RWPE1 (cell line): ENCODE data around the gene H3-3A.

Source experiments
- CTCF ChIA-PET: fragments of 350-600 bp; sonication (Branson Sonifier 250); formaldehyde crosslinking; extraction: SDS; loops from one replicate; lab custom pipeline; 2021; lab: Yijun Ruan, JAX
- POLR2A ChIA-PET: fragments of 400-600 bp; formaldehyde crosslinking; extraction: SDS; loops from one replicate; lab custom pipeline; 2020; ENCODE audit warnings: antibody characterized with exemption; ENCODE audit not compliant: low non-redundant PET; lab: Yijun Ruan, JAX
- DNase-seq: peaks from one replicate; pipeline ENCODE4 v3.0.0; 2012; ENCODE audit warnings: low spot score
- H3K27ac ChIP-seq: fragments of 450-650 bp; 2 replicates; pipeline ENCODE4 v1.5.1; 2017
- TF ChIP-seq, protein P1 (sequence below): fragments of 450-650 bp; conservative IDR thresholded peaks from 2 replicates; pipeline ENCODE4 v1.5.1; 2017; ENCODE audit warnings: low read depth, mild to moderate bottlenecking

Gene H3-3A

DNA sequence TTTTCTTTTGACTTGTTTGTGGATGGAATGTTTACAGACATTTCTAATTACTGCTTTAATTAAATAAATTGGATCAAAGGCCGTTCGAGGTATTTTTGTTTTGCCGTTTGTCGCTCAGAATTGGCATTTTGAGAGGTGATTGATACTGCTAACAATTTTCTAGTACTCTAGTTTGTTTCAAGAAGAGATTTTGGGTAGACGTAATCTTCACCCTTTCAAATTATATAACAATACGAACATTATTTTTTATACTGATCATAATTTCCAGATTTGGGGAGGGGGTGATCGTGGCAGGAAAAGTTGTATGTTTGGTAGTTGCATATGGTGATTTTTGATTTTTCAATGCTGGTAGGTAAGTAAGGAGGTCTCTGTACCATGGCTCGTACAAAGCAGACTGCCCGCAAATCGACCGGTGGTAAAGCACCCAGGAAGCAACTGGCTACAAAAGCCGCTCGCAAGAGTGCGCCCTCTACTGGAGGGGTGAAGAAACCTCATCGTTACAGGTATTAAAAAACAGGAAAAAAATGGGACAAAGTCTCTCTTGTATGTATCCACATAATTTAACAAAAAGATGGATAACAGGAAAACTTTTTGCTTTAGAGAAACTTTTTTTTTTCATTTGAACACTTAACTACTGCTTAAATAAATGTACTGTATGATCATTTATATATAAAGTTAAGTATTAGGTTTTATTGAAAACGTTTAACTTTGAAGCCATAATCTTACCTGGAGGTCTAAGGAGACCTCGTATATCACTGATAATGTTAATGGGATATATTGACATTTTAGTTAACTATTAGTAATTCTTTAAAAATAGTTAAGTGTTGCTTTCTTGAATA is 1.7 kb downstream of the H3-3A start:
- POLR2A ChIA-PET = interaction anchor here (0.5 to 1.2 kb wide), 3 partner anchors 19 to 58 kb away, joined by 3 to 5 read pairs (median 4); no protein-coding TSS in a partner anchor
- no peak for DNase-seq
- CTCF ChIA-PET = interaction anchor here (0.5 to 1.8 kb wide), 37 partner anchors 8 to 755 kb away, joined by 3 to 39 read pairs (median 4); partner anchors contain the start of gene LIN9
- peak overlapping the region; percentile 99 for H3K27ac ChIP-seq
- TF ChIP-seq, protein P1, sequence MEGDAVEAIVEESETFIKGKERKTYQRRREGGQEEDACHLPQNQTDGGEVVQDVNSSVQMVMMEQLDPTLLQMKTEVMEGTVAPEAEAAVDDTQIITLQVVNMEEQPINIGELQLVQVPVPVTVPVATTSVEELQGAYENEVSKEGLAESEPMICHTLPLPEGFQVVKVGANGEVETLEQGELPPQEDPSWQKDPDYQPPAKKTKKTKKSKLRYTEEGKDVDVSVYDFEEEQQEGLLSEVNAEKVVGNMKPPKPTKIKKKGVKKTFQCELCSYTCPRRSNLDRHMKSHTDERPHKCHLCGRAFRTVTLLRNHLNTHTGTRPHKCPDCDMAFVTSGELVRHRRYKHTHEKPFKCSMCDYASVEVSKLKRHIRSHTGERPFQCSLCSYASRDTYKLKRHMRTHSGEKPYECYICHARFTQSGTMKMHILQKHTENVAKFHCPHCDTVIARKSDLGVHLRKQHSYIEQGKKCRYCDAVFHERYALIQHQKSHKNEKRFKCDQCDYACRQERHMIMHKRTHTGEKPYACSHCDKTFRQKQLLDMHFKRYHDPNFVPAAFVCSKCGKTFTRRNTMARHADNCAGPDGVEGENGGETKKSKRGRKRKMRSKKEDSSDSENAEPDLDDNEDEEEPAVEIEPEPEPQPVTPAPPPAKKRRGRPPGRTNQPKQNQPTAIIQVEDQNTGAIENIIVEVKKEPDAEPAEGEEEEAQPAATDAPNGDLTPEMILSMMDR = peak; percentile 76

DNA sequence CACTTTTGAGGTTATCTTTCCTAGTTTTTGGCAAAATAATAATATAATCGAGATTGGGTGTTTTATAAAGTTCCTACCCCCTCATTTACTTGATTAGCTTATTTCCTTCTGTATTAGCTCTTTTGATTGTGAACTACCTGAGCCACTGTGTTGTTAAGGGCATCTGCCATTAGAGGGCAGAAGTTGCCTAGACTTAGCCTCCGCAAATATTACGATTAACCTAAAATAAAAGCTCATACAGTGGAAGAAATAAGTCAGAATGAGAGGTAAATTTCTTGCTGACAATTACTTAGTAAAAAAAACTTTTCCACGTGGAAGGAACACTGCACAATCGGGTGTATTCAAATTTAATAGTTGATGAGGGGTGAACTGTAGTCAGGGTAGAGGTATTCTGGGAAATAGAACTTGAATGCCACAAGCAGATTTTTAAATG is 2.3 kb downstream of the H3-3A start:
- DNase-seq = peak; percentile 62
- H3K27ac ChIP-seq = no peak overlapping the region
- TF ChIP-seq, protein P1 = peak; percentile 76
- ChIA-PET POLR2A (interaction anchor here (0.5 to 1.2 kb wide), 5 partner anchors 19 to 66 kb away, joined by 3 to 5 read pairs (median 3); partner anchors contain the start of gene SDE2), CTCF (interaction anchor here (0.5 to 1.7 kb wide), 40 partner anchors 9 to 756 kb away, joined by 3 to 39 read pairs (median 4); partner anchors contain the start of genes LIN9 and SDE2)

DNA sequence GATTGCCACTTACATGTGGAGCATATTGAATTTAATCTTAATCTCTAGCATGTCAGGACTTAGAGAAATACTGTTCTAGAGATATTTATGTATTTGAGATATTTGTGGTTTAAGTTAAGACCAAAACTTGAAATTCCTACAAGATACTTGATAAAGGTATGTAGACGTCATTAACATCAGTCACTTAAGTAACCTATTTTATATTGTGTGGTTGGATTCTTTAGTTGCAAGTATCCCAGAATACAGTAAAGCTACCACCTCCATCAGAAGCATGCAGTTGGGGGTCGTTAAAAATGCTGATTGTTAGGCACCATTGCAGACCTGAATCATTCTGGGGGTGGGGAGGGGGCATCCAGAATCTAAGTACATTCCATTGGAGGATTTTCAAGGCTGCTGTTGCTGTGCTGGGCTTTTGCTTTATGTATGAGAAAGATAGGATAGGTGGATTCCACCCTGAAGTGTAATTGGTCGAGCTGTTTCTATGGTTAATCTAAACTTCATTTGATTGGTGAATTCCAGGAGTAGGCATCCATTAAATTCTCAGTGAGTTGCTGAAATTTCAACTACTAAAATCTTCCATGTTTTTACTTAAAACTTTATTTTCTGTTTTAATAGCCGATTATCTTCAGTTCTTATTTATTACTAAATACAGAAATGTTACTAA is 4.0 kb downstream of the H3-3A start:
- H3K27ac ChIP-seq = no peak overlapping the region
- CTCF ChIA-PET = interaction anchor here (0.6 to 1.2 kb wide), 3 partner anchors 12 to 59 kb away, joined by 3 to 5 read pairs (median 3); no protein-coding TSS in a partner anchor
- POLR2A ChIA-PET = no interaction called here
- TF ChIP-seq, protein P1 = no peak
- DNase-seq = peak; percentile 36

DNA sequence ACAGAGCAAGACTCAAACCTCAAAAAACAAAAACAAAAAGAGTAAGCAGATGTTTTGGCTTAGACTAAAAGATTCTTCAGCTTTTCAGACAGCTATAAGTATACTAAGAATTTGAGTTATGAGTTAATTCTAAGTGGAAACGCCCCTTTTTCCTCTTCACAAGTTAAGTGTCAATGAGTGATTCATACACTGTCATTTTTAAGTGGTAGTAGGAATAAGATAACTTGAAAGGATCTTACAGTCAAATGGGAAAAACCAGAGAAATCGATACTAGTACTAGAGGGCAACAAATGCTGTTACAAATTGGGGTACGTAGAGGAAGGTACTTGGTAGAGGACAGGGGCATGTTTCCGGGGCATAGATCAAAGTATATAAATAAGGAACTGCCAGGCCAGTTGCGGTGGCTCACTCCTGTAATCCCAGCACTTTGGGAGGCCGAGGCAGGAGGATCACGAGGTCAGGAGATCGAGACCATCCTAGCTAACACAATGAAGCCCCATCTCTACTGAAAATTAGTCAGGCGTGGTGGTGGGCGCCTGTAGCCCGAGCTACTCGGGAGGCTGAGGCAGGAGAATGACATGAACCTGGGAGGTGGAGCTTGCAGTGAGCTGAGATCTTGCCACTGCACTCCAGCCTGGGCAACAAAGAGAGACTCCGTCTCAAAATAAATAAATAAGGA is 7.4 kb downstream of the H3-3A start:
- POLR2A ChIA-PET = no interaction called here
- CTCF ChIA-PET = interaction anchor here (0.6 to 1.2 kb wide), 3 partner anchors 127 to 298 kb away, joined by 3 read pairs; no protein-coding TSS in a partner anchor
- TF ChIP-seq, protein P1 = no peak
- no peak for DNase-seq
- H3K27ac ChIP-seq = no peak overlapping the region; the same call in 1 of the 2 replicates

DNA sequence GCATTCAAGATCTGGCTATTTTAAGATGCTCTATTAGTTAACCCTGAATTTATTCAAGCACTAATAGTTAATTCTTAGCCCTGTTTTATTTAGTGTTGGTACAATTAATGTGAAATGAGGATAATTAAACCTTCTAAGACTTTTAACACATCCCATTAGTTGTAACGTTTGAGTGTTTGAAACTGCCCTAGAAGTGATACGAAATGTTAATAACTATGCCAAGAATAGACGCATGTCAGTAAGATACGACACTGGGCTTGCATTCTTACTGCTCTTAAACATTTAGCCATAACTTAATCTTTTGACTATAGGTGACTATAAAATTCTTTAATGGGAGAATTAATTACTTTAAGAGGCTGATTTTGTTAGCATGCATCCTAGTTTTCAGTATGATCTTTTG is 9.8 kb downstream of the H3-3A start:
- TF ChIP-seq, protein P1 = no peak
- ChIA-PET CTCF (no interaction called here), POLR2A (no interaction called here)
- no peak for DNase-seq
- H3K27ac ChIP-seq = no peak overlapping the region
